H1 (cell line): ENCODE results near the gene CXCR5. TPM values are rescaled to one million over a fixed set of nuclear protein-coding genes. Genes with fewer than 3 reads are reported as not detected.

ENCODE experiments used
- EP300 ChIP-seq, 2 experiments: IDR thresholded peaks; 1 replicate in 1 of 2; 2 replicates in 1 of 2; pipeline ENCODE4 v1.6.1; 2011 to 2012; ENCODE audit warnings: low read depth in 2 of 2, low read length in 2 of 2, mild to moderate bottlenecking in 2 of 2, borderline replicate concordance in 1 of 2, inconsistent platforms in 1 of 2, moderate library complexity in 1 of 2
- JUN ChIP-seq: IDR thresholded peaks from 2 replicates; pipeline ENCODE4 v1.6.1; 2011; ENCODE audit warnings: low read depth, mild to moderate bottlenecking, improper control_type of control experiment, low read length
- POLR2A ChIP-seq, 2 experiments: IDR thresholded peaks; 1 replicate in 1 of 2; 2 replicates in 1 of 2; pipeline ENCODE4 v1.6.1; 2011; ENCODE audit warnings: low read depth in 2 of 2, low read length in 2 of 2, mild to moderate bottlenecking in 2 of 2; ENCODE audit errors: control extremely low read depth in 1 of 2
- RNF2 ChIP-seq: fragments of 200-900, 300-1000 bp; sonication (generic); IDR thresholded peaks from 2 replicates; pipeline ENCODE4 v1.7.1; 2016; ENCODE audit warnings: borderline replicate concordance, low read depth, mild to moderate bottlenecking, antibody characterized with exemption, low read length; ENCODE audit not compliant: poor library complexity, severe bottlenecking; ENCODE audit errors: missing control alignments
- SIN3A ChIP-seq, 2 experiments: IDR thresholded peaks in 1 of 2; conservative IDR thresholded peaks in 1 of 2; 2 replicates each; pipeline ENCODE4 v1.6.1; 2011 to 2012; ENCODE audit warnings: low read length in 2 of 2, improper control_type of control experiment in 1 of 2, low read depth in 1 of 2, mild to moderate bottlenecking in 1 of 2
- SIX5 ChIP-seq: IDR thresholded peaks from 2 replicates; pipeline ENCODE4 v1.6.1; 2011; ENCODE audit warnings: mild to moderate bottlenecking, low read depth, low read length
- SP1 ChIP-seq: IDR thresholded peaks from 2 replicates; pipeline ENCODE4 v1.6.1; 2011; ENCODE audit warnings: low read depth, low read length
- SUZ12 ChIP-seq: fragments of 200-600 bp; sonication (generic); IDR thresholded peaks from 2 replicates; pipeline ENCODE4 v1.6.1; 2012; ENCODE audit warnings: mild to moderate bottlenecking, inconsistent platforms, low read length, moderate library complexity, mixed read lengths
- USF2 ChIP-seq: IDR thresholded peaks from 2 replicates; pipeline ENCODE4 v1.6.1; 2011; ENCODE audit warnings: low read length, improper control_type of control experiment
- polyA plus RNA-seq, 7 experiments: library from polyadenylated mRNA; depleted of rRNA in 3 of 7; stranded (reverse) in 5 of 7; unstranded in 2 of 7; fragments of >200 nt in 5 of 7; fragments of 200-250 nt in 2 of 7; gene quantifications; 1 replicate in 5 of 7; 2 replicates in 1 of 7; 4 replicates in 1 of 7; pipeline versions ENCODE4 v1.2.1 to v1.2.3, GENCODE V29; 2011 to 2013; ENCODE audit warnings: missing spikeins in 2 of 7, mixed read lengths in 2 of 7
- total RNA-seq: library from RNA; stranded (reverse); fragmentation: NEBNext Ultra II Directional; extraction: Animal tissue kit (Norgen Biotek cat#: 25700); gene quantifications from 2 replicates; pipeline ENCODE4 v1.2.1, GENCODE V29; 2021

Gene CXCR5
- total and polyA plus RNA-seq, 2 of the 8 experiments (the other 6 are each of a cell fraction or from before 2014, with no cell fraction given), result not detected

- TF ChIP-seq RNF2 (no peak), SP1 (no peak), POLR2A (IDR thresholded peaks at IDR 0.05; ENCODE audit: control extremely low read depth in 1 of 2, low read depth in 2 of 2, low read length in 2 of 2) (no peak), SIX5 (no peak), SUZ12 (no peak), JUN (no peak), EP300 (IDR thresholded peaks at IDR 0.05; ENCODE audit: borderline replicate concordance in 1 of 2, low read depth in 2 of 2, low read length in 2 of 2) (no peak), USF2 (no peak), SIN3A (conservative IDR thresholded peaks at IDR 0.05 in 1 of 2, IDR thresholded peaks at IDR 0.05 in 1 of 2; ENCODE audit: low read depth in 1 of 2, low read length in 2 of 2) (no peak)
These were observed 42.0 kb upstream of the CXCR5 start (continued) for GRCh38 chr11:118841469-118842242.
